HG03460 (cell line): ENCODE data around the gene ANKRD52.
A peak's percentile ranks its signal among the peaks of the same experiment; 100 is the strongest.

Source experiments
- ATAC-seq: cut with Tn5 transposase; IDR thresholded peaks from one replicate; pipeline ENCODE4 v1.9.1; 2021; ENCODE audit not compliant: unreplicated experiment

Gene ANKRD52

GRCh38 chr12:56242986-56243385, 15.2 kb downstream of the ANKRD52 start:
- ATAC-seq = no peak

- ATAC-seq = no peak
Measured at GRCh38 chr12:56241424-56242303, 16.5 kb downstream of the ANKRD52 start.

- ATAC-seq = no peak
Measured at GRCh38 chr12:56237552-56237951, 20.6 kb downstream of the ANKRD52 start.

GRCh38 chr12:56236985-56237384, 21.2 kb downstream of the ANKRD52 start:
- no peak for ATAC-seq

GRCh38 chr12:56236091-56236490, 22.1 kb downstream of the ANKRD52 start:
- ATAC-seq = no peak

GRCh38 chr12:56234746-56235436, 23.3 kb downstream of the ANKRD52 start:
- ATAC-seq = no peak

- ATAC-seq = no peak
Measured at GRCh38 chr12:56231184-56231582, 27.0 kb downstream of the ANKRD52 start.

- ATAC-seq = no peak
Measured at GRCh38 chr12:56230432-56231183, 27.6 kb downstream of the ANKRD52 start.

- no peak for ATAC-seq
Measured at GRCh38 chr12:56229916-56230431, 28.2 kb downstream of the ANKRD52 start, which contains the start of gene SLC39A5. Gene SLC39A5 (plus strand): TSS chr12:56230051. CDS start chr12:56231275, 1,224 bp downstream.

- no peak for ATAC-seq
Measured at GRCh38 chr12:56229082-56229481, 29.1 kb downstream of the ANKRD52 start.

- no peak for ATAC-seq
Measured at GRCh38 chr12:56224954-56225353, 33.2 kb downstream of the ANKRD52 start.

- ATAC-seq = peak; percentile 64
Measured at GRCh38 chr12:56224102-56224701, 34.0 kb downstream of the ANKRD52 start, which contains the start of gene NABP2. Gene NABP2 (plus strand): TSS chr12:56224342. CDS start chr12:56224857, 515 bp downstream.

- no peak for ATAC-seq
Measured at GRCh38 chr12:56223571-56224101, 34.5 kb downstream of the ANKRD52 start.

GRCh38 chr12:56222531-56222895, 35.7 kb downstream of the ANKRD52 start:
- ATAC-seq = no peak

- ATAC-seq = peak; percentile 74
Measured at GRCh38 chr12:56221757-56222530, 36.2 kb downstream of the ANKRD52 start, which contains the start of gene RNF41. Gene RNF41 (minus strand): TSS chr12:56221922. CDS start chr12:56214047, 7,875 bp downstream.

GRCh38 chr12:56221232-56221756, 36.9 kb downstream of the ANKRD52 start:
- ATAC-seq = peak; percentile 16

- ATAC-seq = no peak
Measured at GRCh38 chr12:56220611-56221231, 37.5 kb downstream of the ANKRD52 start.

- no peak for ATAC-seq
Measured at GRCh38 chr12:56219840-56220239, 38.3 kb downstream of the ANKRD52 start.

GRCh38 chr12:56216461-56216860, 41.7 kb downstream of the ANKRD52 start:
- ATAC-seq = no peak
